Esophagus mucosa (tissue), 1 donor: Measurements from ENCODE around the gene GJD2. TPM values are rescaled to one million over a fixed set of nuclear protein-coding genes. Genes with fewer than 3 reads are reported as not detected.

ENCODE experiments used
- ATAC-seq: fragments of 200-7000 bp; cut with Tn5 transposase; one replicate; pipeline ENCODE4 v1.9.1; 2020
- total RNA-seq: library from RNA; stranded (reverse); gene quantifications from one replicate; pipeline ENCODE4 v1.2.4, GENCODE V29; 2023
- donor health status: DM: yes; HTN: yes; CAD: no.

The GJD2 gene
- total RNA-seq: not detected

- ATAC-seq: no peak
Observed at GRCh38 chr15:34754674-34755418, at the start of gene GJD2. Gene GJD2 (minus strand): TSS chr15:34754998. CDS start chr15:34754488, 510 bp downstream.

GRCh38 chr15:34804113-34804512, 49.3 kb upstream of the GJD2 start:
- no peak for ATAC-seq

DNA sequence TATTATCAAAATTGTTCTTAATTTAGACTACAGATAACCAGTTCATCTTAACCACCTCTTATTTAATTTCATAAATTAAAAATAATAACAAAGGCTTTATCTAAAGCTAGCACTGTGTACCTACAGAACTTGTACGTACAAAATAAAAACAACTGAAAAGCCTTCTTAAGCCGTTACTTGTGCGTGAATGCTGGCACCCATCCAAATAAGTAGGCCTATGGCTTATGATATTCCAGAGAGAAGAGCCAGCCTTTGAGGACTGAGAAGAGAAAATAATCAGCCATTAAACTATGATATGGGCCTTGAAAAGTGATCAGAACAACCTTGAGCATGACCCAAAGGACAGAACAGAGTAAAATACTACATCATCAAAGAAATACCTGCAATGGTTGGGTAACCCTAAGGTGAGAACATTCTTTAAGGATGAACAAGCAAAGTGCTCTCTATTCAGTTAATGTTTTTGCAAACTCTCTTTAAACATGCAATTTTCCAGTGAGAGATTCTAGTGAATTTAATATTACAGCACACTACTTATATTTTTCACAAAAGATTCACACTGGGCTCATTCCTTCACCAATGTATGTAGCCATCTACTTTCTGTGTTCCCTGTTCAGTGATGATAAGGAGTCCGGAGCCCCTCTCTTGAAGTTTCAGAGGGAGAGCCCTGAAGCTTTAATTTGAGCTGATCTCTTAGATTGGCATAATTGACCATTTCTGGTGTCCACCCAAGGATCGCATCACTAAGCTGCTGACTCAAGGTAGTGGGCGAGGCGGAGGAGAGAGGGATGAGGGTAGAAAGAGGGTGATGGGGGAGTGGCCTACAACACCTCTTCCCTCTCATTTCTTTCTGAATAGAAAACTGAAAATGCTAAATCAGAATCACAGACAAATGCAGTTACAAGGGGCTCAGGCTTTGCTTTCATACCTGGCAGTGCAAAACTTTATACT, 48.3 kb upstream of the GJD2 start:
- no peak for ATAC-seq

- no peak for ATAC-seq
Observed at GRCh38 chr15:34802371-34802770, 47.6 kb upstream of the GJD2 start.

DNA sequence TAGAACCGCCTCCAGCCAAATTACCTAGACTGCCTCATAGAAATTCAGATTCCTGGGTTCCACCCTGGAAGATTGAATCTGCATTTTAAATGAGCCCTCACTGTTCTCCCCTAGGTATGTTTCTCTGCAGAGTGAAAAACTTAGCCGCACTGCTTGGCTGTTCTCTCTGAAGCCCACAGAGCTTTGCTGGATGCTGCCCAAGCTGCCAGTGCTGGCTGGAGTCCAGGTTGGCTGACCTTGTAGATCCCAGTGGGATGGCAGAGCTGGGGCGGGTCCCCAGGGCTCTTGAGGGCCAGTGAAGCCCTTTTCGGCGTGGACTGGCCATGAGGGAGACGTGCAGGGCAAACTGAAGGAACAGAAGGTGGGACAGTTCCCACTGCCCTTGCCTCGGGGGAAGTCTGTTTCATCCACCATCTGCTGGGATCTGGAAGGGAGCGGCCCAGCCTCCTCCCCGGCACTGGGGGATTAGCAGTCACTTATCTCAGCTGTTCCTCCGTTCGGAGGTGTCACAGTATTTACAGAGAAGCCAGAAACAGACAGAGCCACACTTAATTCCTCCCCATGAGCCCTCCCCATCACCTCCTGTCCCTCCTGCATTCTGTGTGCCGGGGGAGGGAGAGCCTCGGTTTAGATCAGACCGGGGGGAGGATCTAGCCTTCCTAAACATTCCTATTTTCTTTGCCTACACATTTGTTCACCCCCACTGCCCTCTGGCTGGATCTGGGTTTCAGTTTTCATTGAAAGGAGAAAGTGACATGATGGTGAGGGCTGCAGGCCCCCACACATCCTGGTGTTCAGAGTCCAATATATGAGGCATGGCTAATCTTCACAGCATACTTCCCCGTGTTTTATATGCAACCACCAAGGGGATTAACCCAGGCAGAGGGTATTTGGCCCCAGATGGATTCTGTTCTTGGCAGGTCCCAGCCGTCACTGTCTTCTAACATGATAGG, 44.6 kb upstream of the GJD2 start:
- ATAC-seq: no peak

DNA sequence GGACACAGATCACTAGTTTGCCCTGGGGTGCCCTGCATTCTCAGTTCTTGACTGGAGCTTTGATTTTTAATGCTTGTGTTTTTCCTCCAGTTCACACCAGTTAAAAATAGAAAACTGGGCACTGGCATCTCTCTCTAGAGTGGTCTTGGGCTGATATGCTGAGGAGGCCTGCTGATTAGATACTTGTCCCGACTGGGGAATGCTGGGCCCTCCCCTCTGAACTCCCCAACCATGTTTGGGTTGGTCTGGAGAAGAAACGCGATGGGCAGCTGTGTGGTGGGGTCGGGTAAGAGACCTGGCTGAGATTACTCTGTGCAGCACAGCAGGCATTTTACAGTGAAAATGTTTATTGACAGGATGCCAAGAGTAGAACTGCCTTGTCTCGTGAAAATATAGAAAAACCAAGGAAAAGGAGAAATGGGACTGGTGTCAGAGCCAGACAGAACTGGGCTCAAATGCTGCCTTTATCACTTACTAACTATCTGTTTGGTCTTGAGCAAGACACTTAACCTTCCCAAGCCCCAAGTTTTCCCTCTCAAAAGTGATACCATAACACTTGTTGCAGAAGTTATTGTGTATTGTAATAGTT, 42.1 kb upstream of the GJD2 start:
- ATAC-seq: no peak

DNA sequence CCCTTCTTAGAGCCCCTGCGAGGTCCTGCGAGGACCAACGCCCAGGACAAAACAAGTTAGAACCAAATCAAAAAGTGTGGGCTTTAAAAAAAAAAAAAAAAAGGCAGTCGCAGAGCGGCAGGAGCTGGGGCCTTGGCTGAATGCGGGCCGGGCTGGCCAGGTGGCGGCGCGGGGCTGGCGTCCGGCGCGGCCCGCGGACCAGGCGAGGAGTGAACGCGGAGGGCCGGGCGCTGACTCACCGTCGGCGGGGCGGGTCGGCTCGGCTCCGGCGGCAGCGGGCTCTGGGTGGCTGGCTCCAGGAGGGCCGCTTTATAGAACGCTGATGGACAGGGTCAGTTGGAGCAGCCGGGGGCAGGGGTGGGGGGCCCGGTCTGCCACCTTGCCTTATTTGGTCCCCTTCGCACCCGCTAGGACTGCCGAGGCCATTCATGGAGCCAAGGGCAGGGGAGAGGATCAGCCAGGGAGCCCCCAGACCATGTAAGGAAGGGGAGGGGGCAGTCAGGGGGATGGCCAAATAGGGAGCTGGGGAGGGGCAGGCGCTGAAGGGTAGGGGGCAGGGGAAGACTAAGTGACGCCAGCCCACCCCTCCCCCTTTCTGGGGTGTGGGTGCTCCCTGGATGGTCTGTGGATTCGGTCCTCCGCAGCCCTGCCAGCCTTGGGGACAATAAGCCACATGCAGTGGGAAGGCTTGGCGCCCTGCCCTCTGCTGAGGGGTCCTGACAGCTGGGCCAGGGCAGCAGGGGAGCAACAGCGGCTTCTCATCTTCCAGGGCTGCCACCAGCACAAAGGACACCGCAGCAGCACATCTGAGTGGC, 40.7 kb upstream of the GJD2 start, which contains the start of gene ACTC1:
Gene ACTC1 (minus strand): TSS at position 283 of the 815 bp plus-strand sequence. CDS start 741 bp downstream, outside the sequence.
- ATAC-seq: peak; percentile 44

DNA sequence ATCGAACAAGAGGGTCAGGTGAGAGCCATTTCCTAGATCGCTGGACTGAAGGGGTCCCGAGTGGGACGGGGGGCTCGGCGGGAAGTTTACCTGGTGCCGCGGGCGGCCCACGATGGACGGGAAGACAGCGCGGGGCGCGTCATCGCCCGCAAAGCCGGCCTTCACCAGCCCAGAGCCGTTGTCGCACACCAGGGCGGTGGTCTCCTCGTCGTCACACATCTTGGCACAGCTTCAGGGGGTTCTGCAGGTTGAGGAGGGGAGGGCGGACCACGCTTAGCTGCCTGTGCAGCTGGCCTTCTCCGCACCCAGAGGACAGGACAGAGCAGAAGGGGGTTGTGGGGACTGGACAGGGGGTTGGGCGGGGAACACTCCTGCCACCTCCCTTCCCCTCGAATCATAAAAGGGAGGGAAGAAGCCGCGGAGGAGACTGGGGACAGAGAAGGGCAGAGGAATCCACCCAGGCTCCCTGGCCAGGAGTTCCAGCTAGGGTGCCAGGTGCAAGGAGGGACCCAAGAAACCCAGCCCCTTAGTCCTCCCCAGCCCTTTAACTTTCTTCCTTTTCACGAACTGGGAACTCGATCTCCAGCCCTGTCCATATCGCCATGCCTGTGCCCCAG, 39.9 kb upstream of the GJD2 start:
- ATAC-seq: no peak

DNA sequence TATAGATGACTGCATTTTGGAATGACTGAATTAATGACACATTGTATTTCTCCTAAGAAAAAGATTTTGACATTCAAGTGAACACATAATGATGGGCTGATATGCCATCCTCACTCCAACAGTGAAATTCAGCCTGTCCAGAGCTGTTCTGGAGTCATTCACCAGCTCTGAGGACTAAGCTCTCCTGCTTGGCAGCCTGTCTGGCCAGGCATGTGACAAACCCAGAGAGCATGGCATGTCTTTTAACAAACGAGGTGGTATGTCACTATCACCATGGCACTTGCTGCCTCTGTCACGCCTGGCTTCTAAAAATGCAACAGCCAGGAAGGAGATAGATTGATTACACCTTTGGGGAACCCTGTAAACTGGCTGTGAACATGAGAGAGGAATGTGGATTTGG, 39.1 kb upstream of the GJD2 start:
- no peak for ATAC-seq

- ATAC-seq: no peak
Observed at GRCh38 chr15:34793071-34793470, 38.3 kb upstream of the GJD2 start.

DNA sequence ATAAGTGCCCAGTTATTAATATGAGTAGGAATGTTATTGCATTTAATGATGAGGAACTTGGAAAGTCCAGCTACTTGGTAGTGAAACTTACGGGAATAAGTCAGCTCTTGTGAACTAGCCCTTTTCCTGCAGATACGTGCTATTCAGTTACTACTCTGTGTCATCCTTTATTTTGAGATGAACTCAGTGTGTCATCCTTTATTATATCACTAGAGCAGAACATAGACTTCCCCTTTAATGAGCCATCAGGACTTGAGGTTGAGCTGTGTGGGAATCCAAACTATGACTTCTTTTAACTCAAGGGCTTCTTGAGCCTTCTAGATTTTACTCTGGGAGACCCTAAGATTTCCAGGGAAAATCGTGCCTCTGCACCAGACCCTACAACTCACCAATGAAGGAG, 36.9 kb upstream of the GJD2 start:
- no peak for ATAC-seq

GRCh38 chr15:34790121-34790520, 35.3 kb upstream of the GJD2 start:
- no peak for ATAC-seq

GRCh38 chr15:34789326-34789725, 34.5 kb upstream of the GJD2 start:
- ATAC-seq: no peak

- ATAC-seq: no peak
Observed at GRCh38 chr15:34786206-34786605, 31.4 kb upstream of the GJD2 start.

- ATAC-seq: no peak
Observed at GRCh38 chr15:34783991-34784390, 29.2 kb upstream of the GJD2 start.

DNA sequence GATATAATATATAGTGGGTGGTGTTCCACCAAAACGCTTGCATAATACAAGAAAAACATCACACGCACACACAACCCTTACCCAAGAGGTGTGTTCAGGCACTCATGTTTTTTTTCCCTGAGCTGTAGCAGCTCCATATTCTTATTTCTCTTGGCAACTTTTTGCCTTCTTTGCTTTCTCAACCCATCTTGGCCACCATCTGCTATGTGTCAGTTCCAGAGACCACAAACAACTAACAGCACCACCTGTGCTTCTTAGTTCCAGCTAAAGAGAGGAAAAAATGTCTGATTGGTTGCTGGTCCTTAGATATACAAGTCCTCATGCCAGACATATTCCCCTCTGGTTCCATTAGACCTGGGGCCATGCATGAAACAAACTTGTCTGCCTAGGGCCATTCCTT, 28.6 kb upstream of the GJD2 start:
- ATAC-seq: no peak

- peak; percentile 64 for ATAC-seq
Observed at GRCh38 chr15:34782901-34783300, 28.1 kb upstream of the GJD2 start.

DNA sequence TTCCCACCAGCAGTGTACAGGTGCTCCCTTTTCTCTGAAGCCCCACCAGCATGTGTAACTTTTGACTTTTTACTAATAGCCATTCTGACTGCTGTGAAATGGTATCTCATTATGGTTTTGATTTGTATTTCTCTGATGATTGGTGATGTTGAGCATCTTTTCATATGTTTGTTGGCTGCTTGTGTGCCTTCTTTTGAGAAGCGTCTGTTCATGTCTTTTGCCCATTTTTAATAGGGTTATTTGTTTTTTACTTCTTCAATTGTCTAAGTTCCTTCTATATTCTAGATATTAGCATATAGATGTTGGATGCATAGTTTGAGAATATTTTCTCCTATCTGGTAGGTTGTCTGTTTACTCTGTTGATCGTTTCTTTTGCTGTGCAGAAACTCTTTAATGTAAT, 25.9 kb upstream of the GJD2 start:
- no peak for ATAC-seq

DNA sequence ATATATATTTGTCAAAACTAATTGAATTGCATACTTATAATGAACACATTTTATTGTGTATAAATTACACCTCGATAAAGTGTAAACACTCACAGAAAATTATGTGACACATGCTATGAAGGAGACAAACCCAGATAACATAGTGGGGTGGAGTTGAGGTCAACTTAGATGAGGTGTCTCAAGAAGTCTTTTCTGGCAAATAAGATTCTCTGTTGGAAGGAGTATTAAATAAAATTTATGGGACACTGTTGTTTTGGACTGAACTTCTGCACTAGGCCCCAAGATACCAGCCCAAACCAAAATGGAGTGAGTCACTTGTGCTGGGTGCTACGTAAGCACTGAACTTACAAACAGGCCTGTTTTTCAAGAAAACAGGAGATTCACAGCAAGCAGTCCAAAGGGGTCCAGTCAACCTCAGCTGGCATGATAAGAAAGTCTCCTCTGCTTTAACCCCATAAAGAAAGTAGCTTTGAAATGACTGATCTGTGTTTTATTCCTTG, 21.9 kb upstream of the GJD2 start:
- ATAC-seq: no peak

GRCh38 chr15:34773917-34774316, 19.1 kb upstream of the GJD2 start:
- ATAC-seq: no peak
